ENCODE results near the gene RIMS3. TPM values are rescaled to one million over a fixed set of nuclear protein-coding genes. Genes with fewer than 3 reads are reported as not detected.

Gene RIMS3
- polyA plus RNA-seq, 1 donor (not counting 4 experiments of a cell fraction or from before 2014, with no cell fraction given), result 1.7 TPM

Other genes starting within 250 kb of the RIMS3 start
- 1.1 to 1.9 TPM (median 1.7 TPM) in 3 replicates for gene ZFP69B, start 215.2 kb downstream of the RIMS3 start, polyA plus RNA-seq
- 2.2 to 3.5 TPM (median 2.3 TPM) in 3 replicates for gene ZFP69, start 188.4 kb downstream of the RIMS3 start, polyA plus RNA-seq
- gene EXO5, start 156.9 kb downstream of the RIMS3 start, polyA plus RNA-seq, result 8.5 to 9.9 TPM (median 8.6 TPM) in 3 replicates
- 1.7 to 2.8 TPM (median 2.2 TPM) in 3 replicates for gene ZNF684, start 134.0 kb downstream of the RIMS3 start, polyA plus RNA-seq
- 32.4 to 48.5 TPM (median 35.4 TPM) in 3 replicates for gene NFYC, start 26.0 kb upstream of the RIMS3 start, polyA plus RNA-seq
- gene KCNQ4, start 118.1 kb upstream of the RIMS3 start, polyA plus RNA-seq, result 0.02 to 0.03 TPM in 2 of 3 replicates, not detected in the other
- 11.2 to 30.6 TPM (median 13.3 TPM) in 3 replicates for gene CITED4, start 196.7 kb upstream of the RIMS3 start, polyA plus RNA-seq

All from keratinocyte (primary cell).